GM21381 (cell line): ENCODE data around the gene KDF1.
"Not testable (repeated sequence)": the region's sequence is repeated elsewhere in the genome, so short reads cannot be mapped to it uniquely, and the experiment has no call there.

Experiments used
- ATAC-seq: cut with Tn5 transposase; IDR thresholded peaks from one replicate; pipeline ENCODE4 v1.9.1; 2021; ENCODE audit warnings: mild to moderate bottlenecking, moderate library complexity; ENCODE audit not compliant: unreplicated experiment

The KDF1 gene

DNA sequence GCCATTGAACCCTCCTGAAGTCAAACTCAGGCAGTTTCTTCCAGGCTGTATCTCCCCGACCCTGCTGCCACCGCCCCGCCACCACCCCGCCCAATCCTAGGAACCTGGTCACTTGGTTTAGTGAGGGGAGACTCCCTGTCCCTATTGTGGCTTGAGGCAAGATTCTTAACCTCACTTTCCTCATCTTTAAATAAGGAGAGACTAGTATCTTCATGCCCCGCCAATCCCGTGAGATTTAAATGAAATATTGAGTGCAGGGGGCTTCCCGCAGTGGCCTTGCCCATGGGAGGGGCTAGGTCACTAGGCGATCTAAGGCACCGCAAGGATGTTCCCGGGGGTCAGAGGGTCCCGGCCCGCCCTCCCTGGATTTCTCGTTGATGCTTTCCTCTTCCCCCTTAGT is 998 bp downstream of the KDF1 start:
- no peak for ATAC-seq

DNA sequence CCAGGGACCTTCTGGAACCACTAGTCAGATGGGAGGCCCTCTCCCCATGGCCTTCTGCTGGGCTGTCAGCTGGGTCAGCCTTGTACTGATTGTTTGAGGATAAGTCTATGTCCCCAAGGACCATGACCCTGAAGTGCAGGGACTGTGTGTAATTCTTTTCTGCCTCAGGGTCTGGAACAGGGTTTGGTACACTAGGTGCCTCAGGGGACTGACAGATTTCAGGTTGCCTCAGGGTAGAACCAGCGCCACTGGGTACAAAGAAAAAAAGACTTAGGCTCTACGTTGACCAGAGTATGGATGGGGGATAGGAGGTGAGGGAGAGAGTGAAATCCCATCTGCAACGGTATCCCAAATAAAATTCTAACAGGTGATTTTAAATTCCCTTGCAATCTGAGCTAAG is 3.0 kb downstream of the KDF1 start:
- ATAC-seq = no peak

DNA sequence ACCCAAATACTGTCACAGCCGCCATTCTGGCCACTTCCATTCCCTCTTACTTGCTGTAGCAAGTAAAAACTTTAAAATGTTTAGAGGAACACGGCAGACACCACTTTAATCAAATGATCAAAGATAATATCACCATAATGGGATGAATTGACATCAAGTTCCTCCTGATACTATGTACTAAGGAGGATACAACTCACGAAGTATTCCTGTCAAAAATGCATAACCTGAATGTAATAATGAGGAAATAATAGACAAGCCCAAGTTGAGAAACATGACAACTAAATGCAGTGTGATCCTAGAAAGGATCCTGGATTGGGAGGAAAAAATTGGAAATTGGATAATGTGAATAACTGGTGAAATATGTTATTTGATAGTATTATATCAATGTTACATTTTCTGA is 3.9 kb downstream of the KDF1 start:
- ATAC-seq = no peak

DNA sequence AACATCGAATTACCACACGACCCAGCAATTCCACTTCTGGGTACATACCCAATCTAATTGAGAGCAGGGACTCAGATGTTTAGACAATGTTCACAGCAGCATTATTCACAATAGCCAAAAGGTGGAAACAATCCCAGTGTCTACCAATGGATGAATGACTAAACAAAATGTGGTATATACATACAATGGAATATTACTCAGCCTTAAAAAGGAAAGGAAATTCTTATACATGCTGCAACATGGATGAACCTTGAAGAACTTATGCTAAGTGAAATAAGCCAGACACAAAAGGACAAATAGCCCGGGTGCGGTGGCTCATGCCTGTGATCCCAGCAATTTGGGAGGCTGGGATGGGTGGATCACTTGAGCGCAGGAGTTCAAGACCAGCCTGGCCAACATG is 6.9 kb downstream of the KDF1 start:
- no peak for ATAC-seq

DNA sequence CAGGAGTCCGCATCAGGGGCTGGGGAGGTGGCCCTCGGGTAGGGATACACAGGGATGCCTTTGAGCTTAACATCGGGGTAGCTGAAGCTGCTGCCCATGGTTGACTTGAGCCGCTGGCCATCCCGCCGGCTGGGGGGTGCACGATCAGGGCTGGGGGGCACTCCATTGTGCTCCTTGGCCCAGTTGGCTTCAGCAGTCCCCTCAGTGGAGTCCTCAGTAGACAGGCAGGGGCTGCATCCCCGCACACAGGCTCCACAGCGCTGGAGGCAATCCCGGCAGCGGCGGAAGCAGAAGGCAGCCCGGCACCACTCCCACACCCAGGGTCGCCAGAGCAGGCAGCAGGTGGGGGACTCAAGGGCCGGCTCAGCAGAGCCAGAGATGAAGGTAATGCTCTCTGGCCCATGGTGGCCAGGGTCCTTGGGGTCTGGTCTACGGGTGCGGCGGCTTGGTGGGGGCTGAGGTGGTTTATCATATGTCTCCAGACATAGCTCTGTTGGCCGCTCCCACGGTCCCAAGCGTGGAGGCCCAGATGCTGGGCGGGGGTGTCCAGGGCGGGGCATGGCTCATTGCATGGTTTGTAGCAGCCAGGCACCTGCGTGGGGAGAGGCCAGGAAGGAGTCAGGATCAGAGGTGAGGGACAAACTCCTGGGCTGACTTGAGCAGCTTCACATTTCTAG is 8.3 kb downstream of the KDF1 start:
- ATAC-seq = no peak

DNA sequence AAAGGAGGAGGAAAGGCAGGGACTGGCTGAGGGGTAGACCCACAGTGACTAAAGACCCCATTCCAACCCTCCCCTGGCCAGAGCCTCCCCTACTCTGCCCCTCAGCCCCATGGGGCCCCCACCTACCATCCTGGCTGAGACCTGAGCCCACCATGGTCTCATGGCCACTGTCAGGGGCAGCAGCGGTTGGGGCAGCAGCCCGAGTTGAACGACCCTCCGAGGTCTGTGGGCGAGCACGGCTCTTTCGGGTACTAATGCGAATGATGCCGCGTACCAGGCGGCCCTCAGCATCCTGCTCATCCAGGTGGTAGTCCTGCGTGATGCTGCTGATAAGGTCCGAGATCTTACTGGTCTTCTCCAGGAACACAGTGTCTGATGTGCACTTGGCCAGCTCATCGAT is 9.1 kb downstream of the KDF1 start:
- ATAC-seq = no peak

DNA sequence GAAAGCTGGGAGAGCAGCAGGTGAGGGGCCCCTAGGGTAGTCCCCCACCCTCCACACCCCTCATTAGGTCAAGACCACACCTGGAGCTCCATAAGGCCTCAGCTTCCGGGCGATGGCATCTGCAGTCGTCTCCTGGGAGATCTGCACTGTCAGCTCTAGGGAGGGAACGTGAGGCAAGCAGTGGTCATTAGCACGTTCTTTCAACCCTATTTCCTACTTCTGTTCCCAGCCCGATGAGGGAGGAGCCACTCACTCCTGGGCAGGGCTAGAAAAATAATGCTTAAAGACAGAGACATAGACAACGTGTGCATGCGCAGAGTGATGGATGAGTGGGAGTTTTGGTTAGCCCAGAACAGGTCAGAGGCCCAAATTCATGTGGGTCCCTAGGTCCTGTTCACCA is 9.7 kb downstream of the KDF1 start:
- ATAC-seq = no peak

DNA sequence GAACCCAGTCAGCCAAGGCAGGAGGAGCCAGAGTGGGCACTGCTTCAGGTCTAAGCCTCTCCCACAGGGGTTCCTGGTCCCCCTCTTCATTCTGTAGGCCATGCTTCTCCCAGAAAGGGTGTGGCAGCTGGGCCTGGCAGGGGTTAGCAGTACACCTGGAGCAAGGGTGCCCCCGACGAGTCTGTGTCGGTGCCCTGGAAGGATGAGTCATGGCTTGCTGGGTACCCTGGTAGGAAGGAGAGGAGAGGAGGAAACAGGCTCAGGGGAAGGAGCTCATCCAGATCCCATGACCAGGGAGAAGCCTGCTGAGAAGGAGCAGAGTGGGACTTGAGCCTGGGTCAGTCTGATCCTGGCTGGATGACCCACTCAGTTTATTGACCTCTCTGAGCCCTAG is 10.3 kb downstream of the KDF1 start:
- ATAC-seq = no peak

DNA sequence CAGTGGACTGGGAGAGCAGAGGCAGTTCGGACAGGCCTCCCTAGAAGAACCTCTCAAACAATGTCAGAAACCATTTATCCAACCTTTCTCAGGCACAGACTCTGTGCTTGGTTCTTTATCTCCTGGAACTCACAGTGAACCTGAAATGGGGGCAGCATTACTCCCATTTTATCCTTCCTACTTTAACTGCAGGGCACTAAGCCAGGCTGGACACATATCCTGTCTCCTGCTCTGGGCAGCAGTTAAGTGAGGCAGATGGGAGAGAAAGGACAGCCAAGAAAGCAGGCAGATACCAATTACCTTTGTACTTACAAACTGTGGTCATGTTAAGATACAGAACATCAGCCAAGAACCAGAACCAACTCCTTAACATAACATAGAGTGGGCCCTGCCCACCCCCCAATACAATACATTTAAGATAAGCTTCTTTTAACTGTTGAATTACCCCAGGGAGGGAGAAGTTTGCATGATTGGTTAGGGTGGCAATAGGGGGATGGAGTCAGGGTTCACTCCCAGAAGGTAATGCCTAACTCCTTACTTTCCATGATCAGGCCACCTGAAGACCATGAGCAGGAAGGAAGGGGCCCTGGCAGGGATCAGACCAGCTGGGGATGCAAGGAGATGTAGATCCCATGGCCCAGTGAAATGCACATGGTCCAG is 10.9 kb downstream of the KDF1 start:
- ATAC-seq = no peak

DNA sequence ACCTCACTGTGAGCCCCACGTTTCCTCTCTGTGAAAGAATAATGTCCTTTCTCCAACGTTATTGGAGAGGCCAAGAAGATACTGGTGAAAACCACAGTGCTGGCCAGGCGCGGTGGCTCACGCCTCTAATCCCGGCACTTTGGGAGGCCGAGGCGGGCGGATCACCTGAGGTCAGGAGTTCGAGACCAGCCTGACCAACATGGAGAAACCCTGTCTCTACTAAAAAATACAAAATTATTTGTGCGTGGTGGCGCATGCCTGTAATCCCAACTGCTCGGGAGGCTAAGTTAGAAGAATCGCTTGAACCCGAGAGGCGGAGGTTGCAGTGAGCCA is 11.6 kb downstream of the KDF1 start:
- ATAC-seq = not testable (repeated sequence)

DNA sequence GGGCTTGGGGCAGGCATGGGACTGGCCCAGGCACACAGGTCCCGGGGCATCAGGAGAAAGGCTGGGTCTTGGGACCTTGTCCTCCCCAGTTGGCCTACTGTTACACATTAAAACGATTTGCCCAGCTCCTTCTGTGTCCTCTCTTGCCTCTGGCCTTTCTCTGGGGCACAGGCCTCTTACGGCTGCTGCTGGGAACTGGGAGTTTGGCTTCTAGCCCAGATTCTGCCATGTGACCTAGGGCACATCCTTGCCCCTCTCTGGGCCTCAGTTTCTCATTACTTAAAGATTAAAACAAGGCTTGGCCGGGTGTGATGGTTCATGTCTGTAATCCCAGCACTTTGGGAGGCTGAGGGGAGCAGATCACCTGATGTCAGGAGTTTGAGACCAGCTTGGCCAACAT is 14.0 kb downstream of the KDF1 start:
- no peak for ATAC-seq

DNA sequence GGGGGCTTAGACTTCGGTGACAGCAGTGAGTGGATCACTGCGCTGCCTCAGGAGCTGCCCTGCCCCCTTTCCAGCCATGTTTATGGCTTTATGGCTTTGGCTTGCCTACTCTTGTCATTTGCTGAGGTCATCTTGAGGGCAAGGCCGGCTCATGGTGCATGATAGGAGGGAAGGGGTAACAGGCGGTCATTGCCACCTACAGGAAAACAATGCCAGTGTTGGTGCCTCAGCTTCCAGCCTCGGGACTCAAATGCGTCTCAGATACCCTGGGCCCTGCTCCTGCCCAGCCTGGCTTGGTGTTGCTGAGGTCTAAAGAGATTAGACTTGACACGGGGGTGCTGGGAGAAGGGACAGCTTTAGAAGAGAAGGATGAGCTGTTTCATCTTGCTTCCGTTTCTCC is 14.5 kb downstream of the KDF1 start:
- no peak for ATAC-seq

DNA sequence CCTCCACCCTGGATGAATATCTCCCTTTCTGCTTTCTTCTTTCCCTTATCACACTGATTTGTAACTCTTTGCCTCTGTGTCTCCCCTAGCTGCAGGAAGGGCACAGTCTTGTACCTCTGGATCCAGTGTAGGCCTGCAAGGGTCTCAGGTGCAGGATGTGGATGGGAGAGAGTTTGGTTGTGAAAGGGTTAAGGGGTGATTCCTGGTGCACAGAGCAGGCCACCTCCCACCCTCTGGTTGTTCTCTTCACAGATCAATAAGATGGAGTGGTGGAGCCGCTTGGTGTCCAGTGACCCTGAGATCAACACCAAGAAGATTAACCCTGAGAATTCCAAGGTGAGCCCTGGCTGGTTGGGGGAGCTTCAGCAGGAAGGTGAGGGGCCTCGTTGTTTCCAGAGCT is 15.1 kb downstream of the KDF1 start:
- no peak for ATAC-seq

DNA sequence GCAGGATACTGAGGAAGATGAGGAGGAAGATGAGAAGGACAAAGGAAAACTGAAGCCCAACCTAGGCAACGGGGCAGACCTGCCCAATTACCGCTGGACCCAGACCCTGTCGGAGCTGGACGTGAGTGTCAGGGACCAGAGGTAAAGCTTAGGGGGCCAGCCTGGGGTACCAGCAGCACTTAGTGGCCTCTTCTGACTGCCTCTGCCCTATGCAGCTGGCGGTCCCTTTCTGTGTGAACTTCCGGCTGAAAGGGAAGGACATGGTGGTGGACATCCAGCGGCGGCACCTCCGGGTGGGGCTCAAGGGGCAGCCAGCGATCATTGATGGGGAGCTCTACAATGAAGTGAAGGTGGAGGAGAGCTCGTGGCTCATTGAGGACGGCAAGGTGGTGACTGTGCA is 17.6 kb downstream of the KDF1 start:
- ATAC-seq = no peak

DNA sequence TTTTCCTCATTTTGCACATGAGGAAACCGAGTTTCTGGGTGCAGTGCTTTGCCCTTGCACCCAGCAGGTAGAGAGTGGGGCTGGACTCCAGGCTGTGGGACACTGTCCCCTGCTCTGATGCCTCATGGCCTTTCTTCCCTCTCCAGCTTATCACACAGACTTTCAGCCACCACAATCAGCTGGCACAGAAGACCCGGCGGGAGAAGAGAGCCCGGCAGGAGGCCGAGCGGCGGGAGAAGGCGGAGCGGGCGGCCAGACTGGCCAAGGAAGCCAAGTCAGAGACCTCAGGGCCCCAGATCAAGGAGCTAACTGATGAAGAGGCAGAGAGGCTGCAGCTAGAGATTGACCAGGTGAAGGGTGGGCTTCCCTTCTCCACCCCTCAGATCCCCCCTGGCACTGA is 19.0 kb downstream of the KDF1 start:
- ATAC-seq = no peak

DNA sequence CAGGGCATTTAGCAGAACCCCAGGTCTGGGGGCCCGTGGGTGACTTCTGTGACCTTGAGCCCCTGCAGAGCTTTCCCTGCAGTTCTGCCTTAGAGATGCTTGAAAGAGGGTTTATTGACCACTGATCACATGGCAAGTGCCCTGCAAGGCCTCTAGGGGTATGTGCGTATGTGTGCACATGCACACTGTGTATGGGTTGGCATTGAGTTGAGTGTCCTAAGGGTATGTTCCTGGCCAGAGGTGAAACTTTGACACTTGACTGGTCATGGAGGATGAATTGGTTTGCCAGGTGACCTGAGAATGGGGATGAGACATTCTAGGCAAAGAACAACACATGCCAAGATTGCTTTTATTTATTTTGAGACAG is 21.6 kb downstream of the KDF1 start:
- no peak for ATAC-seq

DNA sequence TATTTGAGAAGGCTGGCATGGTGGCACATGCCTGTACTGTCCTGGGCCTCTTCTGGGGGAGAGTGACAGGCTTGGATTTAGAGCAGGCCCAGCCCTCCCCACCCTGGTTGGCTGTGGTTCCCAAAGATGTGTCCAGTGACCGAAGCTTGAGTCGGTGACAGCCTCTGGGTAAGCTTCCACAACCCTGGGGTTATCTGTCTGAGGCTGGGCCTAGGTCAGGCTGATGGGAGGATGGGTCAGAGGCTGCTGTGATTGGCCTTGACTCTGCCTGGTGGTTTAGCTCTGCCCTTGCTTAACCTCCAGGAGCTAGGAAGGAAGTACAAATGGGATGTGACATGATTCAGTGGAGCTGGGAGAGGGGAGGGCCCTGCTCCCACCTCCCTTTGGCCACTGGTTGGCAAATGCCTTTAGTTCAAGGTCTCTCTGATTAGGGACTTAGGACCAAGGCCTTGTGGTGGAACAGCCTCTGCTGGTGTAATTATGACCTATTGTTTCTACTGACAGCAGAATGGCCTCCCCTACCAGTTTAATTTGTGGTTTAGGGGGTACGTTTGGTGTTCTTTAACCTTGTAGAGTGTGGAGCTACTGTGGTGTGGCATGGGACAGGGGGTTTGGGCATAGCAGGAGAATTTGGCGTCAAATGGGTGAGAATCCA is 22.1 kb downstream of the KDF1 start:
- no peak for ATAC-seq

DNA sequence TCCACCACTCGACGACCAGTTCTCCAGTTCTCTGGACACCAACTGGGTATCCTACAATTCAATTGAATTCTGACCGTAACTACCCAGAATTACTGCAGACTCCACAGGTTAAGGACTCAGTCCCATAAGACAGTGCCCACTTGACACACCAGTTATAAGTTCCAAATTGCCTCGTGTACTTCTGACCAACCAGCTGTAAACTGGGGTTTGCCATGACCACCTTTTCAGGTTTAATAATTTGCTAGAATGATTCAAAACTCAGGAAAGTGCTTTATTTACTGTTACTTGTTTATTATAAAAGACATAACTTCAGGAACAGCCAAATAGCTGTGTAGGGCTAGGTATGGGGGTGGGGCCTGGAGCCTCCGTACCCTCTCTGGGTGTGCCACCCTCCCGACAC is 23.4 kb downstream of the KDF1 start:
- ATAC-seq = no peak

DNA sequence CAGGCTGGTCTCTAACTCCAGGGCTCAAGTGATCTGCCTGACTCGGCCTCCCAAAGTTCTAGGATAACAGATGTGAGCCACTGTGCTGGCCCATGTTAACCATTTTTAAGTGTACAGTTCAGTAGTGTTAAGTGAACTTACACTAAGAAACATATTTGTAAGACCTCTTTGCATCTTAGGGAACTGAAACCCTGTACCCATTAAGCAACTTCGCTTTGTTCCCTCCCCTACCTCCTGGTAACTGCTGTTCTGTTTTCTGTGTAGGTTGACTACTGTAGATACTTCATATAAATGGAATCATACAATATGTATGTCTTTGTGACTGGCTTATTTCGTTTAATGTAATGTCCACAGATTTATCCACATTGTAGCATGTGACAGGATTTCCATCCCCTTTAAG is 27.7 kb downstream of the KDF1 start:
- ATAC-seq = no peak

DNA sequence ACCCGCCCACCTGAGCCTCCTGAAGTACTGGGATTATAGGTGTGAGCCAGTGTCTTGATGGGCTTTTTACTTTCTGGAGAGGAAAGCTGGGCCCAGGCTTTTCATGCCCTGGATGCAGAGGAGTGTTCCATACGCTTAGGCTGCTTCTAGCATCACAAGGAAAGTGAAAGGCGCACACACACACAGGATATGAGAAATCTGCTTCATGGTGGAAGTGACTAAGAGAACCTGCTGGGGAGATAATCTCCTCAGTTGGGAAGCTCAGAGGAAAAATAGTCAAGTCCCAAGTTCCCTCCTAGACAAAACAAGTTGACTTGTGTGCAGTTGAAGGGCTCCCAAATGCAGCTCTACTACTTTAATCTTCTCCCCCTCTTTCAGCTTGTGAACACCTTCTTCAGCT is 36.6 kb downstream of the KDF1 start:
- no peak for ATAC-seq

DNA sequence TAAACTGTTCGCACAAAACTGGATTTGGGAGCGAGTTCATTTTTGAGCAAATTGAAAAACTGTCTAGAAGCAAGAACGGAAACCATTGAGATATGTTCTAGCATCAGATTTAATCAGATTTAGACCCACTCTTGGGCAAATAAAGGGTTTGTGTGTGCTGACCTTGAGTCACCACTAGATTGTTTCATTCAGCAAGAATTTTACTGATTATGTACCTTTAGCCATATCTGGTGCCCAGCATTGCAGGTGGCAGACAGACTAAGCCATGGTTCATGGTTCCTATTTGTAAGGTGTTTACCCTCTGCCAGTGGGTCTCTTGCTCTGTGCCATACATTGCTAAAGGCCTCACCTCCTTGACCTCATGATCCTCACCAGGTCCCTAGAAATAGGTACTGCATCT is 37.4 kb downstream of the KDF1 start:
- ATAC-seq = no peak

DNA sequence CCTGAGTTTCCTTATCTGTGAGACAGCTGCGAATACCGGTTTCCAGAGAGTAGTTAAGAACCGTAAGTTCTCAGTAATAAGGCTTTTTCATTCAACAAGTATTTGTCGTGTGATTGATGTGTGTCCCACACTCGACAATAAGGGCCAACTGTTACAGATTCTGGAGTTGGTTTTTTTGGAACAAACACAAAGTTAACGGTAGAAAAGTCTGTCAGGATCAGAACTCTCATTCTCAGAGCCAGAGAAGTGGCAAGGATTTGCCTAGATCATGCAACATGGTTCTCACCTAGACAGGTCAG is 37.9 kb downstream of the KDF1 start:
- ATAC-seq = no peak
